C4-2B (cell line): ENCODE results near the gene HMGN1.

ENCODE experiments used
- ZFX ChIP-seq: fragments of 450-650 bp; IDR thresholded peaks from 2 replicates; pipeline ENCODE4 v1.6.1; 2017
- TF ChIP-seq, protein P1 (sequence below): fragments of 450-650 bp; conservative IDR thresholded peaks from 2 replicates; pipeline ENCODE4 v1.5.1; 2017; ENCODE audit warnings: mild to moderate bottlenecking

- TF ChIP-seq, protein P1, sequence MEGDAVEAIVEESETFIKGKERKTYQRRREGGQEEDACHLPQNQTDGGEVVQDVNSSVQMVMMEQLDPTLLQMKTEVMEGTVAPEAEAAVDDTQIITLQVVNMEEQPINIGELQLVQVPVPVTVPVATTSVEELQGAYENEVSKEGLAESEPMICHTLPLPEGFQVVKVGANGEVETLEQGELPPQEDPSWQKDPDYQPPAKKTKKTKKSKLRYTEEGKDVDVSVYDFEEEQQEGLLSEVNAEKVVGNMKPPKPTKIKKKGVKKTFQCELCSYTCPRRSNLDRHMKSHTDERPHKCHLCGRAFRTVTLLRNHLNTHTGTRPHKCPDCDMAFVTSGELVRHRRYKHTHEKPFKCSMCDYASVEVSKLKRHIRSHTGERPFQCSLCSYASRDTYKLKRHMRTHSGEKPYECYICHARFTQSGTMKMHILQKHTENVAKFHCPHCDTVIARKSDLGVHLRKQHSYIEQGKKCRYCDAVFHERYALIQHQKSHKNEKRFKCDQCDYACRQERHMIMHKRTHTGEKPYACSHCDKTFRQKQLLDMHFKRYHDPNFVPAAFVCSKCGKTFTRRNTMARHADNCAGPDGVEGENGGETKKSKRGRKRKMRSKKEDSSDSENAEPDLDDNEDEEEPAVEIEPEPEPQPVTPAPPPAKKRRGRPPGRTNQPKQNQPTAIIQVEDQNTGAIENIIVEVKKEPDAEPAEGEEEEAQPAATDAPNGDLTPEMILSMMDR, result no peak
- no peak for TF ChIP-seq ZFX
Measured at GRCh38 chr21:39339231-39339630, 9.7 kb downstream of the HMGN1 start.
